Activated CD4-positive, alpha-beta T cell treated with anti-CD3 and anti-CD28 coated beads for 36 hours (primary cell): ENCODE data around the gene PMEL. TPM values are rescaled to one million over a fixed set of nuclear protein-coding genes. Genes with fewer than 3 reads are reported as not detected.
"Not testable (repeated sequence)": the region's sequence is repeated elsewhere in the genome, so short reads cannot be mapped to it uniquely, and the experiment has no call there.

ENCODE experiments used
- ATAC-seq: fragments of 200-7000 bp; cut with Tn5 transposase; one replicate; pipeline ENCODE4 v1.10.0; 2021; ENCODE audit warnings: mild to moderate bottlenecking, moderate library complexity
- CTCF ChIA-PET: fragments of 350-600 bp; sonication (Branson Sonifier 250); formaldehyde crosslinking; loops from one replicate; lab custom pipeline; 2021; ENCODE audit warnings: antibody characterized with exemption; lab: Charles Lee
- POLR2A ChIA-PET: fragments of 350-600 bp; sonication (Branson Sonifier 250); formaldehyde crosslinking; loops from one replicate; lab custom pipeline; 2021; ENCODE audit warnings: antibody characterized with exemption, inconsistent platforms; lab: Charles Lee
- DNase-seq: peaks from one replicate; pipeline ENCODE4 v3.0.0-alpha.2; 2020
- H3K27ac Mint-ChIP-seq: one replicate; pipeline ENCODE4 v1.8.0; 2021; ENCODE audit warnings: mixed read lengths
- H3K27me3 Mint-ChIP-seq: one replicate; pipeline ENCODE4 v1.8.0; 2021; ENCODE audit warnings: mixed read lengths
- H3K36me3 Mint-ChIP-seq: one replicate; pipeline ENCODE4 v1.8.0; 2021; ENCODE audit warnings: low read depth, mixed read lengths
- H3K4me1 Mint-ChIP-seq: one replicate; pipeline ENCODE4 v1.8.0; 2021; ENCODE audit warnings: mixed read lengths
- H3K4me3 Mint-ChIP-seq: one replicate; pipeline ENCODE4 v1.8.0; 2021; ENCODE audit warnings: mild to moderate bottlenecking, moderate library complexity, mixed read lengths
- H3K9me3 Mint-ChIP-seq: one replicate; pipeline ENCODE4 v1.8.0; 2021; ENCODE audit warnings: low read depth, mixed read lengths
- intact Hi-C, 2 experiments: fragments of 100-400 bp; cut with DNase I in 1 of 2; cut with micrococcal nuclease in 1 of 2; formaldehyde crosslinking; loops; one replicate each; pipeline versions ENCODE4 v1.14.2 to v1.15.1; 2022 to 2024; cut with DNase I, micrococcal nuclease
- total RNA-seq, 2 experiments: library from RNA; stranded (reverse); gene quantifications; one replicate each; pipeline ENCODE4 v1.2.3, GENCODE V29; 2021

The PMEL gene
- total RNA-seq, 2 experiments from 2014 or later: 0.86 to 1.2 TPM

DNA sequence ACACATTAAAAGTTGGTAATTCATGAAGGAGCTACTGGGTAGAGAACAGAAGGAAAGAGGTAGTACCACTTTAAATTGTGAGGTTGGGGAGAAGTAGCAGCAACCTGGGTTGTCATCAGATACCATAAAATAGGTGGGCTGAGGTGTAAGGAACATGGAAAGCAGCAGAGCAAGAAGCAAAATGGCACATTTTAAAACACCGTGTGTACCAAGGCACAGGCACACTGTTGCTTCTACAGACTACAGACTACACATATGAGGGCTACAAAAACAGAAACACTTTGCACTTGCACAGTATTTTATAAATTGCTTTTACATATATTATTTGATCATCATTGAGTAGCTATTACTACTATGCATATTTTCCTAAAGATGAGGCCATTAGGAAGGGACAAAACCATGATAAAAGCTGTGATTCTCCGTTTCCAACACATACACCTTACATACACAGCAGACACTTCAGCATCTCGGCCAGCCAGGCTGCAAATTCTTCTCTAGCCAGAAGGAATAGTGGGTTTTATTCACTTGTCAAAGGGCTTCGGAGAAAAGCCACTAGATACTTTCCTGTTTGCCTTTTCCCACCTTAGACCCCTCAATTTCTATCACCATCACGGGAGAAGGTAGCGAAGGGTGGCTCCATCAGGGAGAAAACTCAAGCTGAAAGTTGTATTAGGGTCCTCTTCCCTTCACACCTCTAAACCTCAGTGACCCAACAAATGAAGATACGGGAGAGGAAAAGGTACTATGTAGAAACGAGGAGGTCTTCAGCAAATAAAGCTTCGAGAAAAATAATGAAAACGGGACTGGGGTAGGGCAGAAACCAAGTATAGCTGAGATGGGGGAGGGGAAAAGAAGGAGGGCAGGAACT is 39.7 kb downstream of the PMEL start:
- no peak for ATAC-seq
- peaks cover 42% of the 10 kb centered on the region for H3K36me3 Mint-ChIP-seq
- H3K4me3 Mint-ChIP-seq: peak overlapping the region; percentile 100
- no peaks in the 10 kb centered on the region for H3K9me3 Mint-ChIP-seq
- intact Hi-C loops: loop anchor here (1.0 to 10.0 kb wide), 11 partner anchors 15 to 1826 kb away; partner anchors contain the start of genes BAZ2A (in 1 of the 2), CDK4 (in 1 of the 2), DNAJC14 (in 1 of the 2) and MYL6B (in 1 of the 2)
- no peaks in the 10 kb centered on the region for H3K27me3 Mint-ChIP-seq
- peaks cover 53% of the 10 kb centered on the region for H3K4me1 Mint-ChIP-seq
- peak; percentile 40 for DNase-seq
- ChIA-PET POLR2A (interaction anchor here (0.7 to 2.4 kb wide), 4 partner anchors 96 to 187 kb away, joined by 3 to 12 read pairs (median 5); partner anchors contain the start of genes DNAJC14, ORMDL2 and SARNP), CTCF (interaction anchor here (0.5 to 4.9 kb wide), 24 partner anchors 10 to 203 kb away, joined by 3 to 32 read pairs (median 4); partner anchors contain the start of genes DNAJC14, ESYT1, ORMDL2 and RAB5B)
- H3K27ac Mint-ChIP-seq: peak overlapping the region; percentile 95

DNA sequence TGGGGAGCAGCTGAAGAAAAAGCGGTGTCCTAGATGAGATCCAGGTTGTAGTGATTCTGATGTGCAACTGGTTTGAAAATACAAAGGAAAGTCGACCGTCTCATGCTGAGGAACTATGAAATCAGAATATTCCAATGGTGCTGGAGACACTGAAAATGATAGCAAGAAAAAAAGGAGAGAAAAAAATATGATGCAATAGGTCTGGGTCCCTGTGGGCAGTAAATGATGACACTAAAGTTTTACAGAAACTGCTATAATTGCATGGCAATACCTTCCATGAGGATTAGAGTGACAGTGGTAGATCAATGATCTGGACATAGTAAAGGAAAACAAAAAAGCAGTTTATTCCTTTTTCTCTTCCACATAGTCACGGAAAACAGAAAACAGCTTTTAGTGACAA is 40.5 kb downstream of the PMEL start:
- Mint-ChIP-seq H3K27ac (peak overlapping the region; percentile 95), H3K9me3 (no peaks in the 10 kb centered on the region), H3K27me3 (no peaks in the 10 kb centered on the region), H3K4me1 (peaks cover 53% of the 10 kb centered on the region), H3K4me3 (peak overlapping the region; percentile 100), H3K36me3 (peaks cover 42% of the 10 kb centered on the region)
- CTCF ChIA-PET: interaction anchor here (0.8 to 4.9 kb wide), 15 partner anchors 8 to 200 kb away, joined by 3 to 32 read pairs (median 5); partner anchors contain the start of gene DNAJC14
- POLR2A ChIA-PET: interaction anchor here (0.7 to 2.4 kb wide), 3 partner anchors 10 to 171 kb away, joined by 3 to 12 read pairs (median 5); partner anchors contain the start of gene DNAJC14
- ATAC-seq: no peak
- intact Hi-C loops: loop anchor here (1.0 to 10.0 kb wide), 6 partner anchors 177 to 1827 kb away; partner anchors contain the start of genes BAZ2A (in 1 of the 2), CDK4 (in 1 of the 2), NABP2 (in 1 of the 2) and PA2G4 (in 1 of the 2)
- DNase-seq: no peak

DNA sequence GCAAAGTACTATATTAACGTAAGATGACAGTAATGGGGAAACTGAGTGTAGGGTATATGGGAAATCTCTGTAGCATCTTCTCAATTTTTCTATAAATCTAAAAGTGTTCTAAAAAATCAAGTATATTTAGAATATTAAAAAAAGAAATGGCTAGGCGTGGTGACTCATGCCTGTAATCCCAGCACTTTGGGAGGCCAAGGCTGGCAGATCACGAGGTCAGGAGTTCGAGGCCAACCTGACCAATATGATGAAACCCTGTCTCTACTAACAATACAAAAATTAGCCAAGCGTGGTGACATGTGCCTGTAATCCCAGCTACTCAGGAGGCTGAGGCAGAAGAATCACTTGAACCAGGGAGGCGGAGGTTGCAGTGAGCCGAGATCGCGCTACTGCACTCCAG is 42.2 kb downstream of the PMEL start:
- not testable (repeated sequence) for H3K27me3 Mint-ChIP-seq, H3K4me3 Mint-ChIP-seq, ATAC-seq, H3K9me3 Mint-ChIP-seq, DNase-seq
- ChIA-PET CTCF (interaction anchor here (0.7 to 1.7 kb wide), 2 partner anchors 17 to 180 kb away, joined by 3 to 6 read pairs; no protein-coding TSS in a partner anchor), POLR2A (interaction anchor here (0.6 kb wide), 1 partner anchor 106 kb away, joined by 4 read pairs; no protein-coding TSS in a partner anchor)
- Mint-ChIP-seq H3K4me1 (peaks cover 40% of the 10 kb centered on the region), H3K36me3 (peaks cover 42% of the 10 kb centered on the region), H3K27ac (peak overlapping the region; percentile 83)
- intact Hi-C loops: loop anchor here in 1 of 2 experiments (10.0 kb wide), 1 partner anchor 711 kb away; the partner anchor contains the start of gene BAZ2A

DNA sequence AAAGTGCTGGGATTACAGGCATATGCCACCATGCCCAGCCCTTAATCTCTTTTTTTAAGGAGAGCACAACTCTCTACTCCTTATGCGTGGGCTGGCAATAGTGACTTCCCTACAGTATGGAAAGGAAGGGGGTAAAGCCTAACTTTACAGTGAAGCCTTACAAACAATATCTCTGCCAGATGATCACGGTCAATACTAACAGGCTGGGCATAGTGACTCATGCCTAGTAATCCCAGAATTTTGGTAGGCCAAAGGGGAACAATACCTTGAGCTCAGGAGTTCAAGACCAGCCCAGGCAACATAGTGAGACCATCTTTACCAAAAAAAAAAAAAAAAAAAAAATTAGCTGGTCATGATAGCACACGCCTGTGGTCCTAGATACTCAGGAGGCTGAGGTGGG is 43.7 kb downstream of the PMEL start:
- peaks cover 35% of the 10 kb centered on the region for H3K36me3 Mint-ChIP-seq

DNA sequence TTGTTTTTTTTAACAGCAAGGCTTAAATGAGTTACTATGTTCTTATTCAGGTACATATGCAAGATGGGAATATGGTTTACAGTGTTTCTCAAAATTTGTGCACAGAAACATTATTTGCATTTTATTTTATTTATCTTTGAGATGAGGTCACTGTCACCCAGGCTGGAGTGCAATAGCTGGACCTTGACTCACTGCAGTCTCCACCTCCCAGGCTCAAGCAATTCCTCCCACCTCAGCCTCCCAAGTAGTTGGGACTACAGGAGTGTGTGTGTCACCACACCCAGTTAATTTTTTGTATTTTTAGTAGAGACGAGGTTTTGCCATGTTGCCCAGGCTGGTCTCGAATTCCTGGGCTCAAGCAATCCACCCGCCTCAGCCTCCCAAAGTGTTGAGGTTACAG is 46.8 kb downstream of the PMEL start:
- H3K4me3 Mint-ChIP-seq, intact Hi-C loops, H3K9me3 Mint-ChIP-seq, H3K27me3 Mint-ChIP-seq, H3K27ac Mint-ChIP-seq, CTCF ChIA-PET, DNase-seq, ATAC-seq, POLR2A ChIA-PET: not testable (repeated sequence)
- peaks cover 30% of the 10 kb centered on the region for H3K36me3 Mint-ChIP-seq
- H3K4me1 Mint-ChIP-seq: peaks cover 48% of the 10 kb centered on the region

More for the DNA sequence above, 43.7 kb downstream of the PMEL start:
- Mint-ChIP-seq H3K27ac (peak overlapping the region; percentile 67), H3K4me3 (no peak overlapping the region), H3K4me1 (peaks cover 40% of the 10 kb centered on the region), H3K9me3 (no peaks in the 10 kb centered on the region), H3K27me3 (no peaks in the 10 kb centered on the region)
- no peak for ATAC-seq
- POLR2A ChIA-PET: interaction anchor here (0.7 kb wide), 1 partner anchor 1176 kb away, joined by 5 read pairs; no protein-coding TSS in a partner anchor
- CTCF ChIA-PET: interaction anchor here (0.6 to 1.2 kb wide), 3 partner anchors 37 to 266 kb away, joined by 3 to 4 read pairs (median 3); no protein-coding TSS in a partner anchor
- no peak for DNase-seq
- intact Hi-C loops: loop anchor here in 1 of 2 experiments (10.0 kb wide), 1 partner anchor 713 kb away; the partner anchor contains the start of gene BAZ2A

DNA sequence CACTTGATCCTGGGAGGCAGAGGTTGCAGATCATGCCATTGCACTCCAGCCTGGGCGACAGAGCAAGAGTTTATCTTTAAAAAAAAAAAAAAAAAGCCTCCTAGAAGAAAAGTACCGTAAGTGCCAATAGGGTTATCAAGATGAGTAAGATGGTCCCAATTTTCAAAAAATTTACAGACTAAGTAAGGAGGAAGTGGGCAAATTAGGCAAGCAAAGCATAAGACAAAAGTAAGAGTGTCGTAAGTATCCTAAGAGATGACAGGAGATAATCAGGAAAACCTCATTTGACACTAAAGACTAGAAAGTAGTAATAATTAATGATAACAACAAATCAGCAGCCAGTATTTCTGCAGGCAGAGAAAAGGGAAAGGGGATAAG is 50.4 kb downstream of the PMEL start:
- ChIA-PET POLR2A (interaction anchor here (0.6 to 0.7 kb wide), 2 partner anchors 9 to 16 kb away, joined by 3 to 5 read pairs; no protein-coding TSS in a partner anchor), CTCF (interaction anchor here (0.7 to 2.7 kb wide), 3 partner anchors 10 to 1616 kb away, joined by 3 to 13 read pairs (median 3); no protein-coding TSS in a partner anchor)
- Mint-ChIP-seq H3K4me1 (peaks cover 38% of the 10 kb centered on the region), H3K9me3 (no peaks in the 10 kb centered on the region), H3K27ac (peak overlapping the region; percentile 60), H3K4me3 (no peak overlapping the region), H3K36me3 (peaks cover 25% of the 10 kb centered on the region), H3K27me3 (no peaks in the 10 kb centered on the region)
- peak; percentile 23 for ATAC-seq
- DNase-seq: no peak
- intact Hi-C loops: no loop called here

DNA sequence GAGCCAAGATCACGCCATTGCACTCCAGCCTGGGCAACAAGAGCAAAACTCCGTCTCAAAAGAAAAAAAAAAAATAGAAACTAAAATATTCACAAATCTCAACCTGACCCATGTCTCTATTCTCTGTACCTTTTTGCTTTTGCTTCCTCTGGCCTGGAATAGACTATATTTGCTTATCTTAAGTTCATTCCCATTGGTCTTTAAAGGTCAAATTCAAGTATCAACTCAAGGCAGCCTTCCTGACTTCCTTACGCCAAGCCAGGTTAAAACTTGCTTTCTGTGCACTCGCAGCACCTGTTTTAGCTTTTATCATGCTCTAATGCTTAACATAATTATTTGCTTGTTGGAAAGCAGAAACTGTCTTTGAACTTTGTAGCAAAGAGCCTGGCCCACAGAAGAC is 52.9 kb downstream of the PMEL start:
- no peaks in the 10 kb centered on the region for H3K27me3 Mint-ChIP-seq
- H3K4me3 Mint-ChIP-seq: no peak overlapping the region
- intact Hi-C loops: no loop called here
- H3K36me3 Mint-ChIP-seq: peaks cover 29% of the 10 kb centered on the region
- POLR2A ChIA-PET: no interaction called here
- H3K4me1 Mint-ChIP-seq: peaks cover 42% of the 10 kb centered on the region
- CTCF ChIA-PET: interaction anchor here (0.6 to 1.1 kb wide), 2 partner anchors 14 to 169 kb away, joined by 3 read pairs; no protein-coding TSS in a partner anchor
- DNase-seq (no peak), ATAC-seq (no peak)
- no peaks in the 10 kb centered on the region for H3K9me3 Mint-ChIP-seq
- no peak overlapping the region for H3K27ac Mint-ChIP-seq

DNA sequence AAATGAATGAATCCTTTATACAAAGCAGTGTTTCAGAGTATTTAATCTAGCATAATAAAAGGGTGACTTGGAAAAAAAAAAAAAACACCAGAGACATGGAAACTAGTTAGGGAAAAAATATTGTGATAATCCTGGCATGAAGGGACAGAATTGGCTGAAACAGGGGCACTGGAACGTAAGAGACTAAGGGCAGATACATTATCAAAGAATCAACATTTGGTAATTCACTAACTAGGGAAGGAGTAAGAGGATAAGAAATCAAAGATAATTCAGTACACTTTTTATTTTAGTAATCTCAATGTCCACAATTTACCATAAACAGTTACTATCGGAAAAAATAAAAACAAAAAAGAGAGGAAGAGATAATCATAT is 56.3 kb downstream of the PMEL start:
- ATAC-seq (no peak), DNase-seq (no peak)
- H3K4me3 Mint-ChIP-seq: no peak overlapping the region
- POLR2A ChIA-PET: no interaction called here
- CTCF ChIA-PET: interaction anchor here (0.5 kb wide), 1 partner anchor 63 kb away, joined by 3 read pairs; no protein-coding TSS in a partner anchor
- no peaks in the 10 kb centered on the region for H3K9me3 Mint-ChIP-seq
- no peak overlapping the region for H3K27ac Mint-ChIP-seq
- H3K36me3 Mint-ChIP-seq: peaks cover 17% of the 10 kb centered on the region
- no peaks in the 10 kb centered on the region for H3K27me3 Mint-ChIP-seq
- peaks cover 23% of the 10 kb centered on the region for H3K4me1 Mint-ChIP-seq
- intact Hi-C loops: no loop called here

DNA sequence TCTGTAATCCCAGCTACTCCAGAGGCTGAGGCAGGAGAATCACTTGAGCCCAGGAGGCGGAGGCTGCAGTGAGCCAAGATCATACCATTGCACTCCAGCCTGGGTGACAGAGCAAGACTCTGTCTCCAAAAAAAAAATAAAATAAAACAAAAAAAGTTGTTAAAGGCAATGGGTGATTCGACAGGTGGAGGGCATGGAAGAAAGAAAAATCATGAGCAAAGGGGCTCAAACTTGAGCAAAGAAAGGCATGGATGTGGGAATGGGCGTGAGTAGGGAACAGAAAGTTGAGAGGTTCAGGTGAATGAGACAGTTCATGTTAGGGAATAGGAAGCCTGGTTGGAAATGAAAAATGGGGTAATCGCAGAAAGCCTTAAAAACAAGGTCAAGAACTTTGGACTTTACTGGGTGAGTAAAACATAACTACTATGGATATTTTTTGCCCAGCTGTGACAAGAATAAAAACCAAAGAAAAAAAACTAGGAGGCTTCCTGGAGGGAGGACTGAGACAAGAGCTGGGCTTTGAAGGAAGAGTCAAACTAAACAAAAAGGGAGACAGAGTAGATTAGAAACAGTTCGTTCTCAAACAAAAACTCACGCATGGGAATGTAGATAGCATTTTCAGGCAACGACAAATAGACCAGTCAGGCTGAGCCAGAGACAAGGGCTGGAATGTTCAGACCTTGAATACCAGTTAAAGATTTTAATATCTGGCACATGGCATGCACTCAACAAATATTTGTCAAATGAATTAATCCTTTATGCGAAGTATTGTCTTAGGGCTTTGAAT is 56.9 kb downstream of the PMEL start:
- ATAC-seq (no peak), DNase-seq (no peak)
- Mint-ChIP-seq H3K36me3 (peaks cover 13% of the 10 kb centered on the region), H3K27me3 (no peaks in the 10 kb centered on the region), H3K4me3 (no peak overlapping the region), H3K9me3 (no peaks in the 10 kb centered on the region), H3K4me1 (peaks cover 17% of the 10 kb centered on the region), H3K27ac (peak overlapping the region; percentile 23)
- POLR2A ChIA-PET: no interaction called here
- CTCF ChIA-PET: interaction anchor here (0.5 to 1.5 kb wide), 2 partner anchors 17 to 62 kb away, joined by 3 to 4 read pairs; no protein-coding TSS in a partner anchor
- intact Hi-C loops: no loop called here

DNA sequence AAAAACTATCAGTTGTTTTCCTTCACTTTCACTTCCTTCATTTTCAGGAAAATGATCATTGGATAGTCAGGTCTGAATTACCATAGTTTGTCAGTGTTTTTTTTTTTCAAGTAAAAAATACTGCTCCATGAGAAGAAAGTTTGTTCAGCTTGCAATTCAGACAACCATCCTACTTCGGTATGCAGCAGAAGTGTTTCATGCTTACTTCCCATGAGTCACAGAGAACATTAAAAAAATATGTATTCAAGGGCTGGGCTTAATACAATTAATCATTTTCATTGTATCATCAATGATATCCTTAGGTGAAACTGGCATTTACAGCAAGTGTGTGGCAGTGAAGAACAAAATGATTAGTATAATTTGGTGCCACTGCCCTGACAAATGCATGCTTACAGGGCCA is 59.8 kb downstream of the PMEL start:
- peaks cover 7% of the 10 kb centered on the region for H3K4me1 Mint-ChIP-seq
- H3K4me3 Mint-ChIP-seq: no peak overlapping the region
- intact Hi-C loops: no loop called here
- H3K27me3 Mint-ChIP-seq: no peaks in the 10 kb centered on the region
- H3K27ac Mint-ChIP-seq: no peak overlapping the region
- peaks cover 16% of the 10 kb centered on the region for H3K36me3 Mint-ChIP-seq
- ATAC-seq (no peak), DNase-seq (no peak)
- ChIA-PET POLR2A (no interaction called here), CTCF (interaction anchor here (1.5 kb wide), 1 partner anchor 167 kb away, joined by 3 read pairs; no protein-coding TSS in a partner anchor)
- H3K9me3 Mint-ChIP-seq: no peaks in the 10 kb centered on the region
